GM18951 (cell line): ENCODE results near the gene HYAL2.
A peak's percentile ranks its signal among the peaks of the same experiment; 100 is the strongest.

ENCODE experiments used
- POLR2A ChIP-seq: IDR thresholded peaks from 4 replicates; pipeline ENCODE4 v1.6.1; 2011; ENCODE audit warnings: mild to moderate bottlenecking; ENCODE audit not compliant: insufficient read length, insufficient read depth; ENCODE audit errors: extremely low read depth
- in situ Hi-C: fragments of 300-500 bp; cut with MboI; formaldehyde crosslinking; loops from one replicate; pipeline ENCODE4 v1.12.0; 2022; ENCODE audit warnings: low sequenced_read_pairs, mixed read lengths, inconsistent platforms; ENCODE audit not compliant: unreplicated experiment

Gene HYAL2

DNA sequence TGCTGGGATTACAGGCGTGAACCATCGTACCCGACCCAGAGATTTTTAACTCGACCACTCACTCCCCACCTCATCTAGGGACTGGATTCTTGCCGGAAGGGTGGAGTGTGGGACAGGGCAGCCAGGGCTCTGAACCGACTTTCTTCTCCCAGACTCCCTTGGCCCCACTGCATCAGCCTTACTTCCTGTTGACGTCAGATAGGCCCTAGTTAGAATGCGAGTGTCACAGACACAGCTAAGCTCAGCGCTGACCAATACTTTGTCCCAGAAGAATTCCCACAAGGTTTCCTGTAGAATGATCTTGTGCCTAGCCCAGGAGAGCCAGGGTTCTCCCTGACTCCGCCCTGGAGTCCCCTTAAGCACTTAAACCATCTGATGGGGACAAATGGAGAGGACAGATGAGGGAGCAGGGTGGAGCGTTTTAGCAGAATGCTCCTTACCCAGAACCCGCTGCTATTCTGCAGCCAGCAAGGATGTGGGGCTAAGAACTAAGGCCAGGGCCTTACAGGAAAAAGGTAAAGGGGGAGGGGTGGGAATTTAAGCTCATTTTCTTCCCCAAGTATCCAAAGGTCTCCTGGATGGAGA, 11.3 kb upstream of the HYAL2 start:
- no peak for TF ChIP-seq POLR2A
- in situ Hi-C loops, result no loop called here

GRCh38 chr3:50331364-50331907, 8.9 kb upstream of the HYAL2 start:
- TF ChIP-seq POLR2A, result no peak
- in situ Hi-C loops, result no loop called here

- no peak for TF ChIP-seq POLR2A
- in situ Hi-C loops, result no loop called here
Observed at GRCh38 chr3:50330330-50330729, 7.8 kb upstream of the HYAL2 start.

- in situ Hi-C loops, result no loop called here
- peak; percentile 84 for TF ChIP-seq POLR2A
Observed at GRCh38 chr3:50327943-50328691, 5.6 kb upstream of the HYAL2 start, which contains the start of gene TUSC2. TSS of gene TUSC2 (minus strand) at chr3:50328223. CDS start at chr3:50328099, 124 bp downstream.

GRCh38 chr3:50327129-50327528, 4.6 kb upstream of the HYAL2 start:
- no peak for TF ChIP-seq POLR2A
- in situ Hi-C loops, result no loop called here

GRCh38 chr3:50326182-50326541, 3.6 kb upstream of the HYAL2 start:
- no peak for TF ChIP-seq POLR2A
- in situ Hi-C loops, result no loop called here

- in situ Hi-C loops, result no loop called here
Observed at GRCh38 chr3:50325497-50326181, 3.1 kb upstream of the HYAL2 start.

DNA sequence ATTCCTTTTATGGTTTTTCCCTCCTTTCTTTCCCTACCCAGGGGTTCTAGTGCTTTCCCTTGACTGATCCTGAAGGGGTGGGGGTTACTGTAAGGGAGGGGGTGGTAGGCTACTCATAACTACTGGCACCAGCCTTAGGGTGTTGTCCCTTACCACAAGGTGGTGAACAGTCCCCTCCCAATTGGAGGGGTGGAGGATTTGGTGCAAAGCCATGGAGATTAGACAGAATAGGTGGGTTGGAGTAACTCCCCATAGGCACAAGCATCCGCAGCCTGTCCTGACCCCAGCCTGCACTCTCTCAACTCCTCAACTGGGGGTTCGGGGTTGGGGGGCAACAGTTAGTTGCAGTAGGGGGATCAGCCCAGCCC, 2.6 kb upstream of the HYAL2 start:
- in situ Hi-C loops, result no loop called here
- no peak for TF ChIP-seq POLR2A

More at GRCh38 chr3:50325497-50326181, 3.1 kb upstream of the HYAL2 start:
- no peak for TF ChIP-seq POLR2A

DNA sequence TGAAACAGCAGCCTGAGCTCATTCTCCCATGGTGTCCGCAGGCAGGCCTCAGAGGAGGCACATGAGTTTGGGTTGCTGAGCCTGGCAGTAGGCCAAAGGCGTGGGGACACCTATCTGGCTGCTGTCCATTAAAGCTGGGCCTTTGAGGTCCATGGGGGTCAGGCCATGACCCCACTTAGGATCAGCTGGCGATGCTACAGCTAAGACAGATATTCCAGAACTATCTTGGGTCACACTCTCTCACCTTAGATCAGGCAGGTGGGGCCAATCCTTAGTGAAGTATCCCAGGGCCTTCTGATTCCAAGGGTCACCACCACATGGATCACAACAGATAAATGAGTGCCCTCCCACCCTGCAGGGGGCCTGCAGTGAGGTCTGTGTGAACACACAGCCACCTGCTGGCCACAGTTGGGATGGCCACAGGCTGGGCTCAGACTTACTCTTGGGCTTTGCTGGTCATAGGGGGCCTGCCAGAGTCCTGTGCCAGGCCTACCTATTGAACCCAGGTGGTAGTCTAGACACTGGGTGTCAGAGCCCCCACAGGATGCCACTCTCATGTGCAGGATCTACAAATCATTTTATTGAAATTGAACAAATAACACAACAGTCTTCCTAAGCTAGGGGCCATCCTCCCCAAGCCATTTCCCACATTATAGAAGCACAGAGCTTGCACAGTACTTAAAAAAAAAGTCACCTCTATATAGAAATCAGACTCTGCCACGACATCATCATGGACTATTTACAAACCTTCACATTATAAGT, 2.0 kb upstream of the HYAL2 start:
- TF ChIP-seq POLR2A, result no peak
- in situ Hi-C loops, result no loop called here

GRCh38 chr3:50323614-50324199, 1.2 kb upstream of the HYAL2 start:
- TF ChIP-seq POLR2A, result peak; percentile 19
- in situ Hi-C loops, result no loop called here

DNA sequence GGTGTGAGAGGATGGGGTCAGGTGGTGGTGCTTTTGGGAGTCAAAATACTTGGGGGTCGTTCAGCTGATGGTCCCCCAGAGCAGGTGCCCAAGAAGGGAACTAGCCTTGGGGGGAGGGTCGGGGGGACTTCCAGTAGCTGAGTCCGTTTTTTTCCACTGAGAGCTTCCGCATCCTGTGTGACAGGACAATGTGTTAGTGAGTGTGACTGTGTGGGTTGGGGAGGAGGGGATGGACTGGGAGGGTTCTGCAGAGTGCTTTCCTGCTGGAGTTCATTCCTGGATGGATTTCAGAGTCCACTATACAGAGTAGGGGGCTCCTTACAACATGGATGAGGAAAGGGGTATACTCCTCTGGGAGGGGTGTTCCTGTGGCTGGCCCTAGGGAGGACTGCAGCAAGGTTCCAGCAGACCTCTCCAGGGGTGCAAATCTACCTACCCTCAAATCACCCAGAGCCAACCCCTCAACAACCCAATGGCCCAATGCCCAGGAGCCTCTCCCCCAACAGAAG, 601 bp upstream of the HYAL2 start:
- in situ Hi-C loops, result no loop called here
- no peak for TF ChIP-seq POLR2A

- in situ Hi-C loops, result no loop called here
- no peak for TF ChIP-seq POLR2A
Observed at GRCh38 chr3:50322115-50322385, 495 bp downstream of the HYAL2 start.
